Amygdala (tissue), 56 donors: ENCODE data around the gene POLR3K.

Source experiments
- DNase-seq, 56 donors: peaks; one replicate each; lab custom pipeline; 2025; lab: John Stamatoyannopoulos, UW

POLR3K gene

GRCh38 chr16:53346-54236 is at the start of gene POLR3K, which contains the start of gene SNRNP25:
POLR3K (minus strand) TSS chr16:53608; CDS start chr16:53586, 22 bp downstream.
SNRNP25 (plus strand) TSS chr16:53828; CDS start chr16:54017, 189 bp downstream.
- peak; percentile 46 to 99 (median 97) for DNase-seq

DNA sequence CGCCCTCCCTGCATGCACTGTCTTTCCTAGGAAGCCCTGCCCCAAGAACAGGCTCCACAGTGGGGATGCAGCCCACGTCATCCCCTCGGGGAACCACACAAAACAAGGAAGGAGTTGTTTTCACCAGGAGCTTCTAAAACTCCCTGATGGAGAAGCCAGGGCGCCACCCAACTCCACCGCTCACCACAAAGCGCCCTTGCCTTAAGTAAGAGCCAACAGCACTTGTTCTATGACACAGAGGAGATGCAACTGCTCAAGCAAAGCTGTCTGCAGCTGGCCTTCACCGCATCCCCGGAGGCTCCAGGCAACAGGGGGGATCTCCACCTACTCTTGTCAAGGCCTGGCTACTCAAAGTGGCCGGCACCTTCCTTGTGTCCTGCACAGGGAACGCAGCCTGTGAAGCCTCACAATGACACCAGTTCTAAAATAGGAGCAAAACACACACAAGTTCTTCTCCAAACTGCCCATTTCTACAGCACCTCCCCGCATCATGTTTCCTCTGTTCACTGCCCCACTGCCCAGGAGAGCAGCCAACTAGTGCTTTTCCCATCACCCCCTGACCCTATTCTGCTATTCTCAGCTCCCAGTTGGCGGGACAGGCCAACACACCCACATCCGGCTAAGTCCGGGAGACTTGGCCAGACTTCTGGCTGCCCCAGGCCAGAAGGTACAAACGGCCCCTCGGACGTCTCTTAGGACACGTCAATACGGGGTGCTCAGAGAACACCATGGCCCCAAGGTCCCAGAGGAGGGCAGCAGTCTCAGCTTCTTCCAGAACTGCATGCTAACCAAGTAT is 48.9 kb upstream of the POLR3K start:
- peak in 36 of 56 donors; percentile 8 to 83 (median 53) for DNase-seq

DNA sequence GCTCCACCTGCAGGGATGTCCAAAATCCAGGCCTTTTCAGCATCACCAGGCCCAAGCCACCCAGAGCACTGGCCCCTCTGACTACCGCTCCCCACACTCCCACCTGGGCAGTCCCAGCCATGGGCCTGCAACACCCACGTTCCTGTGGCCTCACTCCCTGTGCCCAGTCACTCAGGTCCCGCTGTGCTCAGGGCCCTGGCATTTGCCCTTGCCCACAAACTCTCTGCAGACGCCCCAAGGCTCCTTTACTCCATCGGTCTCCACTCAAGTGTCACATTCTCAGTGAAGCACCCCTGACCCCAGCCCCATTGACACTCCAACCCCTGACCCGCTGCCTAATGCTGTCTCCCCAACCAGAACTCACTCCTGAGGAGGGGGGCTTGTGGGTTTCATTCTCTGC is 48.2 kb upstream of the POLR3K start:
- DNase-seq = no peak

DNA sequence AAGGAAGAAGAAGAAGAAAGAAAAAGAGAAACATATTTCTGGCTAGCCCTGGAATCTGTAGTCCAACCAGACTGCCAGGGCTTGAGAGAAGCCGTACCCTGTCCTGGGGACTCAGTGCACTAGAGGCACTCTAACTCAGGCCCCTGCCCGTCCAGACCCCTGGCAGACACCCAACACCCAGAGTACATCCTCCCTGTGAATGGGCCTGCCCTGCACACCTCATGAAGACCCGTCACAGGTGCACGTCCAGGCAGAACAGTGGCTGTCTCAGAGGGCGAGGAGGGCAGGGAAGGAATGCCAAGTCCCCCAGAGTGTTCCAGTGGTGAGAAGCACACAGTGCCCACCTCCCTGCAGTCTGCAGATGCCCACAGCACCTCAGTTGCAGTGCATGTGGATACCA is 47.6 kb upstream of the POLR3K start:
- no peak for DNase-seq

GRCh38 chr16:97822-98221 is 44.4 kb upstream of the POLR3K start:
- no peak for DNase-seq

DNA sequence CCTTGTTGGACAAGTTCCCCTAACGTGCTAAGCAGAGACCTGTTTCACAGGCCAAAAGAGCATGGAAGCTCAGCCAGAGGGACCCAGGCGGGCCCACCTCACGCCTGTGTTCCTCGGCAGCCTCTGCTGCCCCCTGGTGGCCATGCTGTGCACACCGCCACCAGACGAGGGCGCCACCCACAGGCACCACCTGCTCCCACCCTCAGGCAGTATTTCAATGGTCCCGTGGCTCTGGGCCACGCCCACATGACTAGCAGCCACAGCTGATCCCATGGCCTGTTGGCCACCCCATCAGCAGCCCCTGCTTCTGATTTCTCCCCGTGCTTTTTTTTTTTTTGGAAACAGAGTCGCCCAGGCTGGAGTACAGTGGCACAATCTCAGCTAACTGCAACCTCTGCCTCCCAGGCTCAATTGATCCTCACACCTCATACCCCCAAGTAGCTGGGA is 43.5 kb upstream of the POLR3K start:
- DNase-seq = peak in 55 of 56 donors; percentile 27 to 91 (median 74)

- DNase-seq = no peak
Observed at GRCh38 chr16:94918-95265, 41.5 kb upstream of the POLR3K start.

- peak in 2 of 56 donors; percentile 14 to 19 for DNase-seq
Observed at GRCh38 chr16:92431-93339, 39.3 kb upstream of the POLR3K start.

DNA sequence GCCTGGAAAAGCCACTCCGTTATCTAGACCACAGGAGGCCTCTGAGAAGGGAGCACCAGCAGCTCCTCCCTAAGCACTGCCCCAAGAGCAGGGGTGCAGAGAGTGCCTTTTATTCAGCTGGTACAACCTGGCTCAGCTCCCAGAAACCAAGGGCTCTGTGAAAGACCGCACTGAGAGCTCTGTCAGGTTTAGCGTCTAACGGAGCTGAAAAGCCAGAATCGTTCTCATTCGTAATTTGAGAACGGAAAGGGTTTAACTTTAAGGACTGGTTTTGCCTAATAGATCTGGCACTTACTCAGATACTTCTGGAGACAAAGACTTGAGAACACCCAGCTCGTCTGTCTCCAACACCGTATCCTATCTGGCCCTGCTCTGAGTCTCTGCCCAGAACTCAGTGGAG is 38.1 kb upstream of the POLR3K start:
- DNase-seq = peak in 43 of 56 donors; percentile 23 to 86 (median 55)

DNA sequence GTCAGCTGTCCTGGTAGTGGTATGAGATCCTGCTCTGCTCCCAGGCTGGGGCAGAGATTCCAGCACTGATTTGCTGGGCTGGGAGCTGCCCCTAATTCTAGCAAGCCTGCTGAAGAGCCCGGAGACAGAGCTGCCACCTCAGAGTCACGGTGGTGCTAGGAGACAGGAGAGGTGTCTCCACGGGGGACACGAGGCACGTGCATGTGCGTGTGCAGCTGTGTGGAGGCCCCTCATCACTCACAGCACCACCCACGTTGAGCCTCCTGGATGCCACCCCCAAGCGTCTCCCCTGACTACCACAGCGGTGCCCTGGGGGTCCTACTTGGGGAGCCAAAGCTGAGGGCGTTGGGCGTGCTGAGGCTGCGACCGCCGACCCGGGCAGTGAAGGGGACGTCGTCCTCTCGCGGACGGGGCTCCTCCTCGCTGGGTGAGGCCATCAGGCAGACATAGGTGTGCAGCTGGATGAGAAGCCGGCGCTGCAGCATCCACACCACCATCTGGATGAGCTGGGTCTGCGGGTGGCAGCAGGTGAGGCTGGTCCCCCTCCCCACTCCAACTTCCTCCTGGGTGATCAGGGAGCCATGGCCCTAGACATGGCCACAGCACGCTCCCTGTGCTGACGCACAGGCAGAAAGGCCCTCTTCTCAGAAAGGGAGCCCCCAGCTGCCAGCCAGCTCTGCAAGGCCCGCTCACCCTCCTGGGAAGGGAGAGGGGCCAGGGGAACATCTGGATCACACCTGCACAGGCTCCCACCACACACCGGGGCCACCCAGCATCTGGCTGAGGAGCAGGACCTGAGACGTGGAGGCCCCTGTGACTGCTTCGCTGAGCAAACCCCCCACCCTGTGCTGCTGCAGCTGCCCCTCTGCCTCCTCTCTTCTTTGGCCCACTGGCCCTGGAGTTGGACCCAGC is 36.2 kb upstream of the POLR3K start:
- DNase-seq = no peak

GRCh38 chr16:88613-89012 is 35.2 kb upstream of the POLR3K start:
- DNase-seq = no peak

- DNase-seq = peak in 12 of 56 donors; percentile 14 to 52 (median 30)
Observed at GRCh38 chr16:86483-86952, 33.1 kb upstream of the POLR3K start.

- DNase-seq = no peak
Observed at GRCh38 chr16:85865-86264, 32.5 kb upstream of the POLR3K start.

DNA sequence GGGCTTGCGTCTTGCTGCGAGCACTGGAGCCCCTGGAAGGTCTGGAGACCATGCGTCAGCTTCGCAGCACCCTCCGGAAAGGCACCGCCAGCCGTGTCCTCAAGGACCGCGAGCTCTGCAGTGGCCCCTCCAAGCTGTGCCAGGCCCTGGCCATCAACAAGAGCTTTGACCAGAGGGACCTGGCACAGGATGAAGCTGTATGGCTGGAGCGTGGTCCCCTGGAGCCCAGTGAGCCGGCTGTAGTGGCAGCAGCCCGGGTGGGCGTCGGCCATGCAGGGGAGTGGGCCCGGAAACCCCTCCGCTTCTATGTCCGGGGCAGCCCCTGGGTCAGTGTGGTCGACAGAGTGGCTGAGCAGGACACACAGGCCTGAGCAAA is 32.0 kb upstream of the POLR3K start:
- DNase-seq = no peak

DNA sequence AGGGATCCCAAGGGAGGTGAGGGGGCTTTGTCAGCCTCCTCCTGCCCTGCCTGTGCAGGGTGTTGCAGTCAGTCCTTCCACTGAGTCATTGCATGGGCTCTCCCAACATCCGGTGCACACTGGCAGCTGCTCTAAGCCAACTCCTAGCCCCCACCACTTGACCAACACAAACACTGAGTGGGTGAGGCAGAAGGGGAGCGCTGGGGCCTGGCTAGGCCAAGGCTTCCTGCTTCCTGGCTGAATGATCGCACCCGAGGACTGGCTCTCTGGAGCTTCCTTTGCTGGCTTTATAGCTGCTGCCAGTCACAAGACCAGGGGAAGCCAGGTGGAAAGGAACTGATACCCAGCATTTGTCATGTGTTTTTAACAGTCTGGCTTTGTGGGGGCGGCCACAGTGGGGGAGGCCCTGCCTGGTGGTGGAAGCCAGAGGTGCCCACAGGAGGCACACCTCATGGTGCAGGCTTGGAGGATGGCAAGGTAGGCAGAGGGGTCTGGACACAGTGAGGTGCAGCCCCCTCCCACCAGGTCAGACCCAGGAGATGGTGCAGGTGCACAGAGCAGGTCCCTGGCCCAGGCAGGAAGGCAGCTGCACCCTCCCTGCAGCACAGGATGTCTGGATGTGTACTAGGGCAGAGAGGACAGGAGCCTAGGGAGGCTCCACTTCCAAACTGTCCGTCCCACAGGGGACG is 31.5 kb upstream of the POLR3K start:
- DNase-seq = peak in 10 of 56 donors; percentile 12 to 40 (median 29)

DNA sequence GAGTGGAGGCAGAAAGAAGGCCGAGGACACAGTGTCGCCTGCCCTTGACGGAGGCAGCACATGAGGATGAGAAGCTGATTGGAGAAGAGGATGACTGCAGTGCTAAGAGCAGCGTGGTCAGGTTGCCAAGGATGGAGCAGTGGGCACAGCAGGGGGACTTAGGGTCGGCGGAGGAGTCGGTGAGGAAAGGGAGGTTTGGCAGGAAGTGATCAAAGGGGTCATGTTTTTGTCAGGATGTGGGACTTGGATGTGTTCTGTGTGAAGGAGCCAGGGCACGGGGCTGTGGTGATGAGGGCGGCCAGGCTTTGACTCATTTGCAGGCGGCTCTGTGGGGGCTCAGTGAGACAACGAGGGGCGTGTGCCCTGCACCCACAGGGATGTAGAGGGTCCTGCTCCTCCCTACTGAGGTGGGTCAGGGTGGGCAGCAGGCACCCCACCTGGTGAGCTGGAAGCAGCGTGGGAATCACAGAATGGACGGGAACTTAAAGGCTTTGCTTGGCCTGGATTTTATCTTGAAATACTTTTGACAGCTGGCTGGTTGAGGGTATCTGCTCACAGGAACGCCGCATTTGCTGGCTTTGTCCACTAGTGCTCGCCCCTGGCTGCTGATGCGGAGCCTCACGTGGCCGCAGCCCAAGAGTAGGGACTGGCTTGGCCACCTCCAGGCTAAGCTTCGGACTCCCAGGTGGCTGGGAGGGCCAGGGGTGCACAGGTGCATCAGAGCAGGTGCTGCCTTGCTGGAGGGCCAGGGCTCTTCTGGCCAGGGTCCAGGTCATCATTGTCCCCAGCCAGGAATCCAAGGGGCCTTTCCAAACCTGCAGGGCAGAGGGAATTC is 30.6 kb upstream of the POLR3K start:
- DNase-seq = no peak

DNA sequence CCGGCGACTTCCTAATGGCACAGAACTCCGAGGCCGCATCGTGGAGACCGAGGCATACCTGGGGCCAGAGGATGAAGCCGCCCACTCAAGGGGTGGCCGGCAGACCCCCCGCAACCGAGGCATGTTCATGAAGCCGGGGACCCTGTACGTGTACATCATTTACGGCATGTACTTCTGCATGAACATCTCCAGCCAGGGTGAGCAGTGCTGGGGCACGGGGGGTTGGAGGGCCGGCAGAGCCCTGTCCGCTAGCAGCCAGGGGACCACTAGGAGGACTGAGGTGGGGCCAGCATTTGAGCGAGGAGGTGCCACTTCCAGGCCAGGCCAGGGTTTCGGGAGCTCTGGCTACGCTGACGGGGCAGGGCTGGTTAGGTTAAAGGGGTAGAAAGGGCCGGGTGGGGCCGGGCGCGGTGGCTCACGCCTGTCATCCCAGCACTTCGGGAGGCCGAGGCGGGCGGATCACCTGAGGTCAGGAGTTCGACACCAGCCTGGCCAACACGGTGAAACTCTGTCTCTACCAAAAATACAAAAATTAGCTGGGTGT is 29.7 kb upstream of the POLR3K start:
- no peak for DNase-seq
